Adrenal gland (tissue), 5 donors: ENCODE results near the gene DLL3.

Experiments
- POLR2A ChIP-seq, 2 donors: fragments of 450-650 bp; IDR thresholded peaks; one replicate each; pipeline ENCODE4 v1.6.1; 2017; ENCODE audit warnings: antibody characterized with exemption in 2 of 2, mild to moderate bottlenecking in 2 of 2, moderate library complexity in 1 of 2
- TF ChIP-seq, protein P1 (sequence below), 6 experiments: fragments of 450-650 bp in 4 of 6; fragments of 200-600 bp in 2 of 6; sonication (generic) in 1 of 6; IDR thresholded peaks; 1 replicate in 5 of 6; 2 replicates in 1 of 6; pipeline versions ENCODE4 v1.5.1 to v1.8.0; 2016 to 2021; ENCODE audit warnings: antibody characterized with exemption in 6 of 6, mild to moderate bottlenecking in 2 of 6, moderate library complexity in 1 of 6
- donor health status: DM: no; HTN: no; CAD: no.

DNA sequence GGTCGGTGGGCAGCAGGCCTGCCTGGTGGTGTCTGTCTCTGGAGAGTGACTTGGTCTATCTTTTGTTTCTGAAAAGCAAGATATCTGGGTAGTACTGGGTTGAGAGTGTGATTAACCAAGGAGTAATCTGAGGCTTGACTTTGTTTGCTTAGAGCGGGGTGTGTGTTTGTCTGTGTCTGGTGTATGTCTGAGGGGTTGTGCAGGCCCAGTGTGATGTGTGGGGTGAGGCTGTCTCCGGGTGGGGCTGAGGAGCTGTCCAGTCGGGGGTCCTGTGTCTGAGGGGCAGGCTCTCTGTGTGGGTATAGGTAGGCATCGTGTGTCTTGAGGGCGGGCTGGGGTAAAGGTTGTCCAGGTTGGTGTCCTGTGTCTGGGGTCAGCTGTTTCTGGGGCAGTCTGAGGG, 29.2 kb upstream of the DLL3 start:
- TF ChIP-seq, protein P1, sequence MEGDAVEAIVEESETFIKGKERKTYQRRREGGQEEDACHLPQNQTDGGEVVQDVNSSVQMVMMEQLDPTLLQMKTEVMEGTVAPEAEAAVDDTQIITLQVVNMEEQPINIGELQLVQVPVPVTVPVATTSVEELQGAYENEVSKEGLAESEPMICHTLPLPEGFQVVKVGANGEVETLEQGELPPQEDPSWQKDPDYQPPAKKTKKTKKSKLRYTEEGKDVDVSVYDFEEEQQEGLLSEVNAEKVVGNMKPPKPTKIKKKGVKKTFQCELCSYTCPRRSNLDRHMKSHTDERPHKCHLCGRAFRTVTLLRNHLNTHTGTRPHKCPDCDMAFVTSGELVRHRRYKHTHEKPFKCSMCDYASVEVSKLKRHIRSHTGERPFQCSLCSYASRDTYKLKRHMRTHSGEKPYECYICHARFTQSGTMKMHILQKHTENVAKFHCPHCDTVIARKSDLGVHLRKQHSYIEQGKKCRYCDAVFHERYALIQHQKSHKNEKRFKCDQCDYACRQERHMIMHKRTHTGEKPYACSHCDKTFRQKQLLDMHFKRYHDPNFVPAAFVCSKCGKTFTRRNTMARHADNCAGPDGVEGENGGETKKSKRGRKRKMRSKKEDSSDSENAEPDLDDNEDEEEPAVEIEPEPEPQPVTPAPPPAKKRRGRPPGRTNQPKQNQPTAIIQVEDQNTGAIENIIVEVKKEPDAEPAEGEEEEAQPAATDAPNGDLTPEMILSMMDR (IDR thresholded peaks at IDR 0.05) = no peak
- no peak for TF ChIP-seq POLR2A (IDR thresholded peaks at IDR 0.05)
